Tibial artery (tissue), 4 donors: Measurements from ENCODE around the gene YARS1.

Source experiments
- DNase-seq, 2 donors: peaks; one replicate each; pipeline ENCODE4 v3.0.0-alpha.2; 2019
- H3K27ac ChIP-seq, 2 donors: fragments of 200-600 bp; sonication (generic) in 1 of 2; 1 replicate in 1 of 2; 2 replicates in 1 of 2; pipeline ENCODE4 v1.5.1; 2018 to 2019; ENCODE audit warnings: mild to moderate bottlenecking in 1 of 2
- H3K27me3 ChIP-seq, 2 donors: fragments of 200-600 bp; sonication (generic) in 1 of 2; one replicate each; pipeline versions ENCODE4 v1.5.1 to v1.6.0; 2016 to 2019
- H3K36me3 ChIP-seq, 3 donors: fragments of 200-600 bp; sonication (generic) in 2 of 3; one replicate each; pipeline ENCODE4 v1.5.1; 2016 to 2019; ENCODE audit warnings: mild to moderate bottlenecking in 2 of 3
- H3K4me1 ChIP-seq, 4 donors: fragments of 200-600 bp; sonication (generic) in 2 of 4; 1 replicate in 3 of 4; 2 replicates in 1 of 4; pipeline ENCODE4 v1.5.1; 2016 to 2019
- H3K4me3 ChIP-seq, 2 donors: fragments of 200-600 bp; sonication (generic) in 1 of 2; 1 replicate in 1 of 2; 2 replicates in 1 of 2; pipeline ENCODE4 v1.5.1; 2018 to 2019; ENCODE audit warnings: mild to moderate bottlenecking in 2 of 2
- H3K9me3 ChIP-seq, 3 donors: fragments of 200-600 bp; sonication (generic) in 1 of 3; one replicate each; pipeline ENCODE4 v1.5.1; 2016 to 2019
- intact Hi-C: fragments of 100-400 bp; cut with DNase I; formaldehyde crosslinking; loops from one replicate; pipeline ENCODE4 v1.15.0; 2023; ENCODE audit warnings: low total_unique reads
- TF ChIP-seq, protein P1 (sequence below), 2 experiments: fragments of 200-600 bp in 1 of 2; fragments of 450-650 bp in 1 of 2; IDR thresholded peaks; one replicate each; pipeline ENCODE4 v1.5.1; 2017 to 2019; ENCODE audit warnings: antibody characterized with exemption in 2 of 2, mild to moderate bottlenecking in 1 of 2, moderate library complexity in 1 of 2

YARS1 gene

DNA sequence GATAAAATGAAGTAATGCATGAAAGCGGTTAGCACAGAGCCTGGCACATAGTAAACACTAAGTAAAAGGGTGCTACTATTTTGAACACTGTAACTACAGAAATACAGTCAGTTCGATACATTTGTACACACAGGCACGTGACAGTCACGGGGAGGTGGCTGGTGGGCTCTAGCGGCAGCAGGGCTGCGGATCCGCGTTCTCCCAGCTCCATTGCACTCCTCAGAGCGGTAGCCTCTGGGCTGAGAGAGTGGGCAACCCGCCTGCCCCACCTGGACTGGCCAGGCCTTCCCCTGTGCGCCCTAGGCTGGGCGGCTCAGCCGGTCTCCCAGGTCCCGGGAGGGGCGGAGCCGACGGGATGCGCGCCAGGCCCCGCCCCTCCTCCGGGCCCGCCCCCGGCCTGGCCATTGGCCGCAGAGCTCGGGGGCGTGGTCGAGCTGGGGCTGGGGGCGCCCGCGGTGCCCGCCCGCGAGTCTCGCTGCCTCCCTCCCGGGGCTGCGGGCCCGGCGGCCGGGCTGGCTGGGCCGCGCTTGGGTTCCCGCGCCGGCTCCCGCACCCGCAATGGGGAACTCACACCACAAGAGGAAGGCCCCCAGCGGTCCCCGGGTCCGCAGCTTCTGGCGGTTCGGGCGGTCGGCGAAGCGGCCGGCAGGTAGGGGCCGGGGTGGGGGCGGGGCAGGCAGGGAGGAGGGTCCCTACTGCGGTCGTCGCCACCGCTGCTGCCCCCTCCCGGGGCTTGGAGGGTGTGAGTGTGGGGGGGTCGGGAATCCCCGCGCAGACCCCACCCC, 63.4 kb downstream of the YARS1 start:
- peaks cover 5 to 33% (median 21%) of the 10 kb centered on the region in 4 donors for H3K4me1 ChIP-seq
- H3K9me3 ChIP-seq: no peaks in the 10 kb centered on the region
- H3K4me3 ChIP-seq: peak overlapping the region; percentile 57 to 70
- no peaks in the 10 kb centered on the region for H3K27me3 ChIP-seq
- DNase-seq: peak; percentile 42 to 79
- TF ChIP-seq, protein P1, sequence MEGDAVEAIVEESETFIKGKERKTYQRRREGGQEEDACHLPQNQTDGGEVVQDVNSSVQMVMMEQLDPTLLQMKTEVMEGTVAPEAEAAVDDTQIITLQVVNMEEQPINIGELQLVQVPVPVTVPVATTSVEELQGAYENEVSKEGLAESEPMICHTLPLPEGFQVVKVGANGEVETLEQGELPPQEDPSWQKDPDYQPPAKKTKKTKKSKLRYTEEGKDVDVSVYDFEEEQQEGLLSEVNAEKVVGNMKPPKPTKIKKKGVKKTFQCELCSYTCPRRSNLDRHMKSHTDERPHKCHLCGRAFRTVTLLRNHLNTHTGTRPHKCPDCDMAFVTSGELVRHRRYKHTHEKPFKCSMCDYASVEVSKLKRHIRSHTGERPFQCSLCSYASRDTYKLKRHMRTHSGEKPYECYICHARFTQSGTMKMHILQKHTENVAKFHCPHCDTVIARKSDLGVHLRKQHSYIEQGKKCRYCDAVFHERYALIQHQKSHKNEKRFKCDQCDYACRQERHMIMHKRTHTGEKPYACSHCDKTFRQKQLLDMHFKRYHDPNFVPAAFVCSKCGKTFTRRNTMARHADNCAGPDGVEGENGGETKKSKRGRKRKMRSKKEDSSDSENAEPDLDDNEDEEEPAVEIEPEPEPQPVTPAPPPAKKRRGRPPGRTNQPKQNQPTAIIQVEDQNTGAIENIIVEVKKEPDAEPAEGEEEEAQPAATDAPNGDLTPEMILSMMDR (IDR thresholded peaks at IDR 0.05): peak in 1 of 2 experiments; percentile 5
- peak overlapping the region; percentile 62 to 65 for H3K27ac ChIP-seq
- no peaks in the 10 kb centered on the region for H3K36me3 ChIP-seq
- intact Hi-C loops: no loop called here

DNA sequence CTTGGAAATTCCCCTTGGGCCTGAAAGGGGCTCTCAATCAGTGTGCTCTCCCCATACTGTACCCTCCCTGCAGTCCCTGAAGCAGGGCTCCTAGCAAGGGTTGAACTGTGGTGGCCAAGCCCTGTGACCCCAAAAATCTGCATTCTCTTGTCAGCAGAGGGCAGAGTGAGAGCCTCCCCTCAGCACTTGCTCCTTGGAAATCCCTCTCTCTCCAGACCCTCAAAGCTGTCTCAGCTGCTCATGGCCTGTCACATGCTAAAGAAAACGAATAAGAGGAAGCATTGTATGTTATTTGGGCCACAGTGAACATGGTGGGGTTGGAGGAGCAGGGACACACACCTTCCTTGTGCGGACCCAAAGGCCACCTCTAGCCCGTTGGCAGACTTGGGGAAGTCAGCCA, 67.4 kb downstream of the YARS1 start:
- intact Hi-C loops: no loop called here

DNA sequence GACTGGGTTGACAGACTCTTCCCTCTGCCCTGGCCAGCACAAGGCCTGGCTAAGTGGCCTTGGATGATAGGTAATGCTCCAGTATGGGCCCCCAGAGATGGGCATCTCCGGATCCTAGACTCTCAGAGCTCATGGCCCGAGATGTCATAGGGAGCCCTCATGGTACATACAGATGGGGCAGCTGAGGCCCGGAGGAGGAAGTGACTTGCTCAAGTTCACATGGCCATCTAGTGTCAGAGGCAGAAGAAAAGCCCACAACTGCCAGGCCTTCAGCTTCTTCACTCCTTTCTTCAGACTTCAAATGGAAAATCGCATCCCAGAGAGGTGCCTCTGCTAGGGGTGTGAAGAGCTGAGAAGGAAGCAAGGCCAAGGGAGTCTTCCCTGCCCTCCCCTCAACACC, 67.8 kb downstream of the YARS1 start:
- Histone ChIP-seq H3K27me3 (no peaks in the 10 kb centered on the region), H3K4me3 (no peak overlapping the region), H3K36me3 (no peaks in the 10 kb centered on the region), H3K4me1 (peaks cover 5 to 20% (median 12%) of the 10 kb centered on the region in 4 donors), H3K27ac (no peak overlapping the region), H3K9me3 (no peaks in the 10 kb centered on the region)
- no peak for DNase-seq
- TF ChIP-seq, protein P1 (IDR thresholded peaks at IDR 0.05): no peak
- intact Hi-C loops: no loop called here

More for the DNA sequence above, 67.4 kb downstream of the YARS1 start:
- TF ChIP-seq, protein P1 (IDR thresholded peaks at IDR 0.05): no peak
- Histone ChIP-seq H3K9me3 (no peaks in the 10 kb centered on the region), H3K36me3 (no peaks in the 10 kb centered on the region), H3K4me3 (no peak overlapping the region), H3K4me1 (peaks cover 5 to 20% (median 17%) of the 10 kb centered on the region in 4 donors), H3K27me3 (no peaks in the 10 kb centered on the region), H3K27ac (no peak overlapping the region)
- DNase-seq: no peak

DNA sequence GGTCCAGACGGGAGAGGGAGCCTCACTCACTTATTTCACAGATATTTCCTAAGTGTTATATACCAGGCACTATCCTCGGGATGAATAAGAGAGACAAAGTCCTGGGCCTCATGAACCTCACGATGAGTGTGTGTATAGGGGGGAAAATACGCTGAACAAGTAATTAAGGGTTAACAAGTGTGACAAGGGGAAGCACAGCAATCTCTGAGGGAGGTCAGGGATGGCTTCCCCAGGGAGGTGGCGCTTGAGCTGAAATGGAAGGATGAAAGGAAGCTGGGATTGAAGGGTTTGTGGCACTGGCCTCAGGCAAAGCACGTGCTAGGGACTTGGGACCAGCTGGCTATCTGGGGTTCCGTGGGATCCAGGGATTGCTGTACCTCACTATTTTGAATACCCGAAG, 68.2 kb downstream of the YARS1 start:
- Histone ChIP-seq H3K36me3 (no peaks in the 10 kb centered on the region), H3K27ac (no peak overlapping the region), H3K9me3 (no peaks in the 10 kb centered on the region), H3K4me1 (peaks cover 5 to 16% (median 8%) of the 10 kb centered on the region in 4 donors), H3K27me3 (no peaks in the 10 kb centered on the region), H3K4me3 (no peak overlapping the region)
- no peak for DNase-seq
- TF ChIP-seq, protein P1 (IDR thresholded peaks at IDR 0.05): no peak
- intact Hi-C loops: no loop called here

DNA sequence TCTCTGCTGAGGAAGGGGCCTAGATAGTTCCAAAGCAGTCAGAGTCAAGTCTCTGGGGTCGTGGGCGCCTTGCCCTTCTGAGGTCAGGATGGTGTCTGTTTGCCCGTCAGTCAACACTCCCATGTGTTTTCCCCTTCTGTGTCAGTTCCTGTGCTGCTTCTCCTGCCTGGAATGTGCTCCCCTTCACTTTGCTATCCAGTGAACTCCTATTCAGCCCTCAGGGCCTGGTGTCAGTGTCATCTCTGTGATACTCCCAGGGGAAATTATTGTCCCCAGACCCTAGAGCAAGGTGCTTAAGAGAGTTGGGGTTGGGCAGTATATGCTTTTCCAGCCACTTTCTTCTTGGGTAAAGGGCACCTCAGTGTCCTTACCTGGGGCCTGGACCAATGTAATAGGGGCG, 68.8 kb downstream of the YARS1 start:
- H3K27me3 ChIP-seq: no peaks in the 10 kb centered on the region

More for the DNA sequence above, 68.8 kb downstream of the YARS1 start:
- intact Hi-C loops: no loop called here
- no peak overlapping the region for H3K27ac ChIP-seq
- no peak overlapping the region for H3K4me3 ChIP-seq
- H3K36me3 ChIP-seq: no peaks in the 10 kb centered on the region
- no peak for DNase-seq
- H3K4me1 ChIP-seq: peaks cover 3 to 19% (median 8%) of the 10 kb centered on the region in 4 donors
- no peaks in the 10 kb centered on the region for H3K9me3 ChIP-seq
- TF ChIP-seq, protein P1 (IDR thresholded peaks at IDR 0.05): no peak
